Stimulated activated naive CD8-positive, alpha-beta T cell treated with anti-CD3 and anti-CD28 coated beads, Interleukin-15, Interleukin-2, amounts not matched to agents 100 ng/mL and 50 ng/mL, for 24 hours (primary cell): ENCODE data around the gene TCN1.
A peak's percentile ranks its signal among the peaks of the same experiment; 100 is the strongest.
"Not testable (repeated sequence)": the region's sequence is repeated elsewhere in the genome, so short reads cannot be mapped to it uniquely, and the experiment has no call there.

Experiments used
- H3K27ac Mint-ChIP-seq: one replicate; pipeline ENCODE4 v1.8.0; 2021; ENCODE audit warnings: mild to moderate bottlenecking, mixed read lengths
- H3K27me3 Mint-ChIP-seq: one replicate; pipeline ENCODE4 v1.8.0; 2021; ENCODE audit warnings: mixed read lengths
- H3K36me3 Mint-ChIP-seq: one replicate; pipeline ENCODE4 v1.8.0; 2021; ENCODE audit warnings: low read depth, mixed read lengths
- H3K4me1 Mint-ChIP-seq: one replicate; pipeline ENCODE4 v1.8.0; 2021; ENCODE audit warnings: low read depth, mixed read lengths
- H3K4me3 Mint-ChIP-seq: one replicate; pipeline ENCODE4 v1.8.0; 2021; ENCODE audit warnings: mild to moderate bottlenecking, mixed read lengths
- H3K9me3 Mint-ChIP-seq: one replicate; pipeline ENCODE4 v1.8.0; 2021; ENCODE audit warnings: mixed read lengths

TCN1 gene

GRCh38 chr11:59845399-59845798 lies 20.9 kb downstream of the TCN1 start, which contains the start of gene CBLIF:
TSS of gene CBLIF (minus strand) at chr11:59845499. CDS start at chr11:59845453, 46 bp downstream.
- Mint-ChIP-seq H3K9me3 (peaks cover 3% of the 10 kb centered on the region), H3K27me3 (peaks cover 7% of the 10 kb centered on the region), H3K27ac (no peak within 1 kb of the TSS)

DNA sequence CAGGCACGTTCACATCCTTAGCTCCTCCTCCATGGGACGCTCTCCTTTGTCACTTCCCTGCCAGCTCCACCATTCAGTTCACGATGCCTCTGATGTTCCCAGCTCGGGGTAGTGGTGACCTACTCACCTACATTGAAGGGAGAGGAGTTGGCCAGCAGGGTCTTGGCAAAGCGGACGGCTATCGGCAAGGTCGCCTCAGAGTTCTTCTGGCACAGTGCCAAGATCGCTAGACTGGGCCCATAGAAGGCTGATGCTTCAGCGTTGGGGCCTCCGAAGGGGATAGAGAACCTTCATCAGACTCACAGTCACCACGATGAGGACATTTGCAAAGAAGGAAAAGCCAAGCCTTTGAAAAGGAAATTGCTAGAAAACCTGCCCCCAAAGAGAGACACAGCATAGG lies 24.0 kb downstream of the TCN1 start:
- H3K4me1 Mint-ChIP-seq, result no peaks in the 10 kb centered on the region
- peaks cover under 1% of the 10 kb centered on the region for H3K9me3 Mint-ChIP-seq
- H3K27me3 Mint-ChIP-seq, result peaks cover 3% of the 10 kb centered on the region
- no peak overlapping the region for H3K4me3 Mint-ChIP-seq
- H3K36me3 Mint-ChIP-seq, result no peaks in the 10 kb centered on the region
- no peak overlapping the region for H3K27ac Mint-ChIP-seq

More at GRCh38 chr11:59845399-59845798, 20.9 kb downstream of the TCN1 start, which contains the start of gene CBLIF:
- Mint-ChIP-seq H3K4me3 (no peak within 1 kb of the TSS), H3K36me3 (no peaks in the 10 kb centered on the region), H3K4me1 (no peaks in the 10 kb centered on the region)

GRCh38 chr11:59841514-59841913 lies 24.8 kb downstream of the TCN1 start:
- peaks cover 3% of the 10 kb centered on the region for H3K27me3 Mint-ChIP-seq
- H3K9me3 Mint-ChIP-seq, result no peaks in the 10 kb centered on the region
- H3K4me3 Mint-ChIP-seq, result no peak overlapping the region

DNA sequence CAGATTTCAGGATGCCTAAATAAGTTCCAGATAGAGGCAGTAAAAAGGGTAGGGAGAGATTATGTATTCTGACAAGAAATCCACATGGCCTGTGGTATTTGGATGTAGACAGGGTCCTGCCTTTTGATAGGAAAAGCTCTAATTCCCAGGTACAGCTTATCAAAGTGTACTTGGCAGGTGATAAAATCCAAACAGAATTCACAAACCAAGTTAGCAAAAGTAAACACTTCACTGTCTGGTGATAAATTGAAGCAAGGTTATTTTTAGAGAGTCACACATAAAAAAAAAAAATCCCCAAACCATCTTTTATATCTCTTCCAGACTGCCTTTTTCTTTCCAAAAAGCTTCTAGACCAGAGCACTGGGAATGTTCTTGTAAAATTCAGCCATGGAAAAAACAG lies 26.7 kb downstream of the TCN1 start:
- Mint-ChIP-seq H3K4me1 (no peaks in the 10 kb centered on the region), H3K4me3 (no peak overlapping the region), H3K9me3 (no peaks in the 10 kb centered on the region), H3K27ac (no peak overlapping the region), H3K27me3 (peaks cover 7% of the 10 kb centered on the region), H3K36me3 (no peaks in the 10 kb centered on the region)

More at GRCh38 chr11:59841514-59841913, 24.8 kb downstream of the TCN1 start:
- no peaks in the 10 kb centered on the region for H3K36me3 Mint-ChIP-seq
- H3K27ac Mint-ChIP-seq, result no peak overlapping the region
- H3K4me1 Mint-ChIP-seq, result no peaks in the 10 kb centered on the region

DNA sequence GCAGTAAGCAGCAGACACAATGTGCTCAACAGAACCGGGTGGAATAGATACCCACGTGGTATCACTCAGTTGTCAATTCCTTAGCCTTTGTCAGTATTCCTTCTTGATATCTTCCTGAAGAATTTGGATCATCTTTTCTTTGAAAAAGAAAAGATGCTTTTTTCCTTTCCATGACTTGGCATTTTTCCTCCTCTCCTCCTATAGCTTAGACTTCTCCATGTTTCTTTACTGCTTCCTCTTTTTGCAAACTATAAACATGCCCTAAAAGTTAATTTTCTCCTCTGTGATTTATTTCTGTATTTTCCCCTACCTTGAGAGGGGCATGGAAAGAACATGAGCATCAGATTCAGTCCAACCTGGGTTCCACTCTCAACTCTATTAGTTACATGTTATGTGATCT lies 32.7 kb downstream of the TCN1 start:
- Mint-ChIP-seq H3K27ac (no peak overlapping the region), H3K4me3 (no peak overlapping the region), H3K27me3 (peaks cover 4% of the 10 kb centered on the region)

DNA sequence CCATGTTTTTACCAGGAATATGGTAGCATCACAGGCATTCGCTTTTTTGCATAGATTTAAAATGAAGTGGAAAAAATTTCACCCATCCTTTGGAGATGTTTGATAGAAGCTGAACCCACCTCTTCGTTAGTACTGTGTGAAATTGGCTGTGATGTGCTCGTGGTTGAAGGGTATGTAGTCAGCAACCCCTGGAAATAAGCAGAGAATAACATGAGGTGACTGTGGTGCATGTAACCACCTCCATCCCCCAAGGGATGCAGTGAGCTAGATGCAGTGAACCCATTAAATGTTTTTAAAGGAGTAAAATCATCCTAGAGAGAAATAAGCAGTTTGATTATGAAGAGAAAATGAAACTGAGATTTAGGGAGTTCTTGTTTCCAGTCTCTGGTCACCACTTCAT lies 36.9 kb downstream of the TCN1 start:
- peaks cover 8% of the 10 kb centered on the region for H3K4me1 Mint-ChIP-seq
- no peaks in the 10 kb centered on the region for H3K9me3 Mint-ChIP-seq
- no peaks in the 10 kb centered on the region for H3K36me3 Mint-ChIP-seq
- no peaks in the 10 kb centered on the region for H3K27me3 Mint-ChIP-seq
- no peak overlapping the region for H3K27ac Mint-ChIP-seq
- no peak overlapping the region for H3K4me3 Mint-ChIP-seq

More for the DNA sequence above, 32.7 kb downstream of the TCN1 start:
- Mint-ChIP-seq H3K9me3 (no peaks in the 10 kb centered on the region), H3K4me1 (peaks cover 8% of the 10 kb centered on the region), H3K36me3 (no peaks in the 10 kb centered on the region)

- Mint-ChIP-seq H3K36me3 (no peaks in the 10 kb centered on the region), H3K4me3 (no peak overlapping the region), H3K9me3 (no peaks in the 10 kb centered on the region), H3K4me1 (peaks cover 14% of the 10 kb centered on the region), H3K27ac (no peak overlapping the region), H3K27me3 (no peaks in the 10 kb centered on the region)
Observed at GRCh38 chr11:59822989-59823566, 43.2 kb downstream of the TCN1 start.

DNA sequence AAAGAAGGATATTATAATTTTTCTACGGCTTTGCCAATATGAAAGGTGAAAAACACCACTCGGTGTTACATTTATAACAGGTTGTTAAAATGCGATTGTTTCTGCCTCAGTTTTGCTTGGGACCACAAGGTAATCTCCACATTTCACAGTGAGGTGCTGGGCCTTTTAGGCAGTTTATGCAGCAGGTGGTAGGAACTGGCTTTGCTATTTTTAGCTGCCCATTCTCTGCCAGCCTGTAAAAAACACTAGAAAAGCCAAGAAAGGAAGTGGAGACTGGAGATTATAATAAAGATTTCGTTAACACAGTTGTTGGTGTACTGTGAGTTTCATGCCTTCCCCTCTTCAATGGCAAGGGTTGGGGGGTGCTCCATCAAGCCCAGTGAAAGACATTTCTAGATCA lies 47.7 kb downstream of the TCN1 start:
- H3K36me3 Mint-ChIP-seq, result no peaks in the 10 kb centered on the region

GRCh38 chr11:59816434-59816833 lies 49.9 kb downstream of the TCN1 start:
- H3K4me3 Mint-ChIP-seq, H3K36me3 Mint-ChIP-seq, H3K27ac Mint-ChIP-seq, H3K27me3 Mint-ChIP-seq, H3K9me3 Mint-ChIP-seq: not testable (repeated sequence)
- peaks cover 15% of the 10 kb centered on the region for H3K4me1 Mint-ChIP-seq

More for the DNA sequence above, 47.7 kb downstream of the TCN1 start:
- Mint-ChIP-seq H3K27me3 (no peaks in the 10 kb centered on the region), H3K27ac (no peak overlapping the region), H3K4me3 (no peak overlapping the region), H3K4me1 (peaks cover 19% of the 10 kb centered on the region), H3K9me3 (no peaks in the 10 kb centered on the region)

DNA sequence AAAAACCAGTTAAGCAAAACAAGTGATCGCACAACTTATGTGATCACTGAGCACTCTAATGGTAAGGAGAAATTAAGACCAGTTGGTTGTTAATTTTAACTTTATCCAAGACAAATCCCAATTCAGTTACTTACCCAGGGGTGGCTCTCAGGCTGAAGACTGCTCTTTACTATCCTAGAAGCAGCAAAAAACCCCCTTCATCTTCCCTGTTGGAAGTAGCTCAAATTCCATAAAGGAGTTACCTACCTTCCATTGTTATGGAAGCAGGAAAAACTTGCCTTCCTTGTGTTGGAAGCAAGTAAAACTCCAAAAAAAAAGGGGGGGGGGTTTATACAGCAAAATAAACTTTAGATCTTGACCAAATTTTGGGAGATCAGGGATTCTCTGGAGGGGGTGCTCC lies 50.5 kb downstream of the TCN1 start:
- Mint-ChIP-seq H3K27me3 (no peaks in the 10 kb centered on the region), H3K27ac (no peak overlapping the region), H3K4me3 (no peak overlapping the region), H3K36me3 (no peaks in the 10 kb centered on the region), H3K9me3 (peaks cover 5% of the 10 kb centered on the region), H3K4me1 (peaks cover 21% of the 10 kb centered on the region)

- Mint-ChIP-seq H3K9me3 (peaks cover 5% of the 10 kb centered on the region), H3K36me3 (no peaks in the 10 kb centered on the region), H3K27ac (no peak overlapping the region), H3K27me3 (no peaks in the 10 kb centered on the region), H3K4me1 (peaks cover 24% of the 10 kb centered on the region), H3K4me3 (no peak overlapping the region)
Observed at GRCh38 chr11:59814021-59814420, 52.3 kb downstream of the TCN1 start.

- Mint-ChIP-seq H3K4me1 (peaks cover 21% of the 10 kb centered on the region), H3K27ac (no peak overlapping the region), H3K36me3 (peaks cover 5% of the 10 kb centered on the region), H3K27me3 (no peaks in the 10 kb centered on the region), H3K4me3 (no peak overlapping the region), H3K9me3 (peaks cover 5% of the 10 kb centered on the region)
Observed at GRCh38 chr11:59813364-59813763, 52.9 kb downstream of the TCN1 start.

DNA sequence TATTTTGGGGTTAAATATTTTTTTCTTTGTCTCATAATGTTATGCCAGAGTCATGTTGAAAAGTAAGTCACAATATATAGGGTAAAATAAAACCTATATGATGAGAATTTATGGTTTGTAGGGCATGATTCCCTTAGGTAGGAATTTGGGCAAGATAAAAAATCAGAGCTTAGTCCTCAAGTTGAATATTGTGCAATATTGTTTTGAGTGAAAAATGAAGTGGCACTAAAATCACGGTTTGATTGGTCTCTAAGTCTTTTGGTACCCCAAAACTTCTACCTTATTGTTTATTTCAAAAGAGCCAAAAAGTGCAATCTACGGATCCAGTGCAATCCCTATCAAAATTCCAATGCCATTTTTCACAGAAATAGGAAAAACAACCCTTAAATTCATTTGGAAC lies 54.1 kb downstream of the TCN1 start:
- H3K4me1 Mint-ChIP-seq, result peaks cover 18% of the 10 kb centered on the region
- no peak overlapping the region for H3K4me3 Mint-ChIP-seq
- peaks cover 5% of the 10 kb centered on the region for H3K9me3 Mint-ChIP-seq
- peaks cover 9% of the 10 kb centered on the region for H3K36me3 Mint-ChIP-seq
- no peaks in the 10 kb centered on the region for H3K27me3 Mint-ChIP-seq
- no peak overlapping the region for H3K27ac Mint-ChIP-seq

DNA sequence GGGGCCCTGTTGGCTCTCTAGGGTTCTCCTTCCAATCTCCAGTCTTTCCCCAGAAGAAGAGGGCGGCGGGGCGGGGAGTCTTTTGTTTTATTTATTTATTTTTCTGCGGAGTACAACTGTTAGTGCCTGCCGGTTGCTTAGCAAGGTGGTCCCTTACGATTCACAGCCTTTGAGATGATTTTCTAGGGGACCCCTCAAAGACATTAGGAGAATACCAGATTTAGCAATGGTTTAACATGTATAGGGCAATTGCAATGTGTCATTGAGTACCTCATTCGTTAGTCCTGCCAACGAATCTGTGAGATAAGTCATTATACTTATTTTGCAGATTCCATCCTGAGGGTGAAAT lies 55.4 kb downstream of the TCN1 start:
- Mint-ChIP-seq H3K36me3 (peaks cover 20% of the 10 kb centered on the region), H3K27me3 (no peaks in the 10 kb centered on the region), H3K4me1 (peaks cover 18% of the 10 kb centered on the region), H3K9me3 (peaks cover 5% of the 10 kb centered on the region), H3K4me3 (peak overlapping the region; percentile 94), H3K27ac (peak overlapping the region; percentile 89)

GRCh38 chr11:59810189-59810910 lies 55.9 kb downstream of the TCN1 start, which contains the start of gene MRPL16:
TSS of gene MRPL16 (minus strand) at chr11:59810778. CDS start at chr11:59810658, 120 bp downstream.
- Mint-ChIP-seq H3K9me3 (peaks cover 5% of the 10 kb centered on the region), H3K36me3 (peaks cover 20% of the 10 kb centered on the region), H3K4me3 (peak within 1 kb of the TSS; percentile 94), H3K4me1 (peaks cover 18% of the 10 kb centered on the region), H3K27ac (peak within 1 kb of the TSS; percentile 89), H3K27me3 (no peaks in the 10 kb centered on the region)
